ENCODE results near the gene SMYD3.

GRCh38 chr1:246333855-246334254 is 173.2 kb downstream of the SMYD3 start:
- TF ChIP-seq POLR2A (IDR thresholded peaks at IDR 0.05) (no peak), CTCF (IDR thresholded peaks at IDR 0.05) (no peak)
